ENCODE results near the gene RGCC.

GRCh38 chr13:41467425-41467945 is 10.1 kb downstream of the RGCC start:
- TF ChIP-seq, protein P1, sequence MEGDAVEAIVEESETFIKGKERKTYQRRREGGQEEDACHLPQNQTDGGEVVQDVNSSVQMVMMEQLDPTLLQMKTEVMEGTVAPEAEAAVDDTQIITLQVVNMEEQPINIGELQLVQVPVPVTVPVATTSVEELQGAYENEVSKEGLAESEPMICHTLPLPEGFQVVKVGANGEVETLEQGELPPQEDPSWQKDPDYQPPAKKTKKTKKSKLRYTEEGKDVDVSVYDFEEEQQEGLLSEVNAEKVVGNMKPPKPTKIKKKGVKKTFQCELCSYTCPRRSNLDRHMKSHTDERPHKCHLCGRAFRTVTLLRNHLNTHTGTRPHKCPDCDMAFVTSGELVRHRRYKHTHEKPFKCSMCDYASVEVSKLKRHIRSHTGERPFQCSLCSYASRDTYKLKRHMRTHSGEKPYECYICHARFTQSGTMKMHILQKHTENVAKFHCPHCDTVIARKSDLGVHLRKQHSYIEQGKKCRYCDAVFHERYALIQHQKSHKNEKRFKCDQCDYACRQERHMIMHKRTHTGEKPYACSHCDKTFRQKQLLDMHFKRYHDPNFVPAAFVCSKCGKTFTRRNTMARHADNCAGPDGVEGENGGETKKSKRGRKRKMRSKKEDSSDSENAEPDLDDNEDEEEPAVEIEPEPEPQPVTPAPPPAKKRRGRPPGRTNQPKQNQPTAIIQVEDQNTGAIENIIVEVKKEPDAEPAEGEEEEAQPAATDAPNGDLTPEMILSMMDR (IDR thresholded peaks at IDR 0.05): no peak
- no peak for TF ChIP-seq POLR2A (IDR thresholded peaks at IDR 0.05)
